Measurements from ENCODE around the gene TRAF4. TPM values are rescaled to one million over a fixed set of nuclear protein-coding genes. Genes with fewer than 3 reads are reported as not detected.

Gene TRAF4
- total and polyA plus RNA-seq, 10 of the 15 experiments (the other 5 are each of a cell fraction or from before 2014, with no cell fraction given), result 3.7 to 197 (median 66.4) TPM

DNA sequence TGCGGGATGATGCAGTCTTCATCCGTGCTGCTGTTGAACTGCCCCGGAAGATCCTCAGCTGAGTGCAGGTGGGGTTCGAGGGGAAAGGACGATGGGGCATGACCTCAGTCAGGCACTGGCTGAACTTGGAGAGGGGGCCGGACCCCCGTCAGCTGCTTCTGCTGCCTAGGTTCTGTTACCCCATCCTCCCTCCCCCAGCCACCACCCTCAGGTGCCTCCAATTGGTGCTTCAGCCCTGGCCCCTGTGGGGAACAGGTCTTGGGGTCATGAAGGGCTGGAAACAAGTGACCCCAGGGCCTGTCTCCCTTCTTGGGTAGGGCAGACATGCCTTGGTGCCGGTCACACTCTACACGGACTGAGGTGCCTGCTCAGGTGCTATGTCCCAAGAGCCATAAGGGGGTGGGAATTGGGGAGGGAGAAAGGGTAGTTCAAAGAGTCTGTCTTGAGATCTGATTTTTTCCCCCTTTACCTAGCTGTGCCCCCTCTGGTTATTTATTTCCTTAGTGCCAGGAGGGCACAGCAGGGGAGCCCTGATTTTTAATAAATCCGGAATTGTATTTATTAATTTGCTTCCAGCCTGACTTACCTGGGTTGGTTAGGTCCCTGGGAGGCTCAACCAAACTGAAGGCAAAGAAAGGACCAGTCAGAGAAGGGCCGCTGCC is 5.8 kb downstream of the TRAF4 start:
- no peak overlapping the region for H2AFZ ChIP-seq (ENCODE audit: control insufficient read depth, low read depth, low read length)
- peaks cover 19% of the 10 kb centered on the region for H4K20me1 ChIP-seq (ENCODE audit: control insufficient read depth, insufficient read depth)
- WGBS (ENCODE audit: insufficient coverage, insufficient replicate concordance, low lambda C conversion rate, missing lambda C conversion rate), result 43% methylated on average over 11 of the region's 11 CpGs
- FAIRE-seq (no peak), ATAC-seq (peak; percentile 6), DNase-seq (ENCODE audit: low read depth, low spot score) (no peak)
- ChIA-PET RAD21 (ENCODE audit: unreplicated experiment) (interaction anchor here (0.8 to 17.4 kb wide), 7 partner anchors 11 to 148 kb away, joined by 6 to 375 read pairs (median 7); partner anchors contain the start of genes FLOT2, NEK8, RPL23A and TLCD1), CTCF (interaction anchor here (0.6 to 10.0 kb wide), 27 partner anchors 9 to 216 kb away, joined by 3 to 394 read pairs (median 4); partner anchors contain the start of genes BLTP2, FAM222B, NEK8 and PROCA1), SMC1A (ENCODE audit: uncharacterized antibody, unreplicated experiment) (interaction anchor here (0.8 to 17.8 kb wide), 6 partner anchors 9 to 196 kb away, joined by 3 to 326 read pairs (median 5); partner anchors contain the start of genes NEK8 and TLCD1), POLR2A (interaction anchor here (0.6 to 15.2 kb wide), 5 partner anchors 9 to 200 kb away, joined by 3 to 485 read pairs (median 7); partner anchors contain the start of genes NEK8, RPL23A and TLCD1)
- BruUV-seq (replicated peaks), result no TSS peak
- no peak overlapping the region for H3K27ac ChIP-seq (ENCODE audit: control insufficient read depth, insufficient read depth)
- in situ Hi-C loops (cut with MboI) (loop anchor here (25.0 kb wide), 1 partner anchor 1287 kb away; the partner anchor contains the start of gene KSR1), intact Hi-C loops (cut with micrococcal nuclease; ENCODE audit: unreplicated experiment) (loop anchor here (1.0 kb wide), 1 partner anchor 22 kb away; no protein-coding TSS in a partner anchor)
- TF ChIP-seq KLF5 (IDR thresholded peaks at IDR 0.05; ENCODE audit: partially characterized antibody) (peak; percentile 27), E2F8 (IDR thresholded peaks at IDR 0.05; ENCODE audit: low read depth, partially characterized antibody) (peak; percentile 37)
- TF ChIP-seq, protein P1, sequence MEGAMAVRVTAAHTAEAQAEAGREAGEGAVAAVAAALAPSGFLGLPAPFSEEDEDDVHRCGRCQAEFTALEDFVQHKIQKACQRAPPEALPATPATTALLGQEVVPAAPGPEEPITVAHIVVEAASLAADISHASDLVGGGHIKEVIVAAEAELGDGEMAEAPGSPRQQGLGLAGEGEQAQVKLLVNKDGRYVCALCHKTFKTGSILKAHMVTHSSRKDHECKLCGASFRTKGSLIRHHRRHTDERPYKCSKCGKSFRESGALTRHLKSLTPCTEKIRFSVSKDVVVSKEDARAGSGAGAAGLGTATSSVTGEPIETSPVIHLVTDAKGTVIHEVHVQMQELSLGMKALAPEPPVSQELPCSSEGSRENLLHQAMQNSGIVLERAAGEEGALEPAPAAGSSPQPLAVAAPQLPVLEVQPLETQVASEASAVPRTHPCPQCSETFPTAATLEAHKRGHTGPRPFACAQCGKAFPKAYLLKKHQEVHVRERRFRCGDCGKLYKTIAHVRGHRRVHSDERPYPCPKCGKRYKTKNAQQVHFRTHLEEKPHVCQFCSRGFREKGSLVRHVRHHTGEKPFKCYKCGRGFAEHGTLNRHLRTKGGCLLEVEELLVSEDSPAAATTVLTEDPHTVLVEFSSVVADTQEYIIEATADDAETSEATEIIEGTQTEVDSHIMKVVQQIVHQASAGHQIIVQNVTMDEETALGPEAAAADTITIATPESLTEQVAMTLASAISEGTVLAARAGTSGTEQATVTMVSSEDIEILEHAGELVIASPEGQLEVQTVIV (IDR thresholded peaks at IDR 0.05; ENCODE audit: borderline replicate concordance, partially characterized antibody), result no peak
- H3K4me3 ChIP-seq, result 0 out of 2 replicates have a peak overlapping the region, but pooled peaks have one; percentile 44
- H3K9ac ChIP-seq (ENCODE audit: control insufficient read depth, insufficient read depth, low read length), result no peak overlapping the region
- no peaks in the 10 kb centered on the region for H3K9me3 ChIP-seq (replicated peaks; ENCODE audit: control insufficient read depth, insufficient read depth, low read length)
- peak overlapping the region; percentile 26; the same call in 1 of the 2 replicates for H3K4me2 ChIP-seq (ENCODE audit: control insufficient read depth, insufficient read depth)
- H3K27me3 ChIP-seq (replicated peaks in 1 of 2; ENCODE audit: control insufficient read depth in 2 of 2, insufficient read depth in 2 of 2, low read length in 1 of 2), result no peaks in the 10 kb centered on the region
- H3K79me2 ChIP-seq (ENCODE audit: control insufficient read depth, insufficient read depth, low read length), result peaks cover 61% of the 10 kb centered on the region
- H3K4me1 ChIP-seq (ENCODE audit: control insufficient read depth, insufficient read depth, low read length), result peaks cover 30% of the 10 kb centered on the region
- peaks cover 30 to 32% of the 10 kb centered on the region in 2 experiments for H3K36me3 ChIP-seq (ENCODE audit: control insufficient read depth in 2 of 2, insufficient read depth in 2 of 2, low read length in 1 of 2)
